HepG2 (cell line): ENCODE data around the gene SYNGR4. TPM values are rescaled to one million over a fixed set of nuclear protein-coding genes. Genes with fewer than 3 reads are reported as not detected.

Source experiments
- CREM ChIP-seq, 2 experiments: sonication (generic) in 1 of 2; formaldehyde crosslinking in 1 of 2; IDR thresholded peaks; 2 replicates each; pipeline versions ENCODE4 v1.4.0 to v1.6.1; 2016 to 2020; ENCODE audit warnings: antibody characterized with exemption in 1 of 2, mild to moderate bottlenecking in 1 of 2, missing genetic modification reagents in 1 of 2
- HCFC1 ChIP-seq: fragments of 150-350 bp; IDR thresholded peaks from 2 replicates; pipeline ENCODE4 v1.6.1; 2014; ENCODE audit warnings: low read depth, low read length
- HDAC2 ChIP-seq: sonication (generic); formaldehyde crosslinking; IDR thresholded peaks from 2 replicates; pipeline ENCODE4 v1.4.0; 2020; ENCODE audit warnings: missing genetic modification reagents
- KMT2A ChIP-seq: sonication (generic); formaldehyde crosslinking; IDR thresholded peaks from 2 replicates; pipeline ENCODE4 v1.4.0; 2020; ENCODE audit warnings: missing genetic modification reagents
- MIXL1 ChIP-seq: IDR thresholded peaks from 2 replicates; pipeline ENCODE4 v1.6.1; 2016
- NCOR1 ChIP-seq: fragments of 200-600 bp; sonication (generic); IDR thresholded peaks from 2 replicates; pipeline ENCODE4 v1.7.0; 2017; ENCODE audit warnings: antibody characterized with exemption, low read length, borderline replicate concordance
- NR2F2 ChIP-seq: IDR thresholded peaks from 2 replicates; pipeline ENCODE4 v1.6.1; 2012; ENCODE audit warnings: low read depth, inconsistent platforms, borderline replicate concordance
- NR3C1 ChIP-seq: sonication (generic); formaldehyde crosslinking; IDR thresholded peaks from 2 replicates; pipeline ENCODE4 v1.4.0; 2020; ENCODE audit warnings: missing genetic modification reagents
- SIN3A ChIP-seq: IDR thresholded peaks from 2 replicates; pipeline ENCODE4 v1.6.1; 2011; ENCODE audit warnings: low read depth, mild to moderate bottlenecking, control low read depth, low read length, borderline replicate concordance
- TAF1 ChIP-seq: sonication (generic); formaldehyde crosslinking; IDR thresholded peaks from 2 replicates; pipeline ENCODE4 v1.4.0; 2020; ENCODE audit warnings: missing genetic modification reagents
- TBP ChIP-seq: sonication (generic); formaldehyde crosslinking; IDR thresholded peaks from 2 replicates; pipeline ENCODE4 v1.5.0; 2020; ENCODE audit warnings: missing genetic modification reagents
- TP53 ChIP-seq: sonication (generic); formaldehyde crosslinking; conservative IDR thresholded peaks from 2 replicates; pipeline ENCODE4 v1.4.0; 2020; ENCODE audit warnings: missing genetic modification reagents
- ZBTB20 ChIP-seq: sonication (generic); formaldehyde crosslinking; IDR thresholded peaks from 2 replicates; pipeline ENCODE4 v1.8.1; 2023; ENCODE audit warnings: missing genetic modification reagents, low read depth, mild to moderate bottlenecking, borderline replicate concordance
- ZMAT3 ChIP-seq: sonication (generic); formaldehyde crosslinking; conservative IDR thresholded peaks from 2 replicates; pipeline ENCODE4 v1.7.0; 2021; ENCODE audit warnings: missing genetic modification reagents
- ZNF143 ChIP-seq: sonication (generic); formaldehyde crosslinking; IDR thresholded peaks from 2 replicates; pipeline ENCODE4 v1.4.0; 2020; ENCODE audit warnings: missing genetic modification reagents
- ZNF253 ChIP-seq: sonication (generic); formaldehyde crosslinking; IDR thresholded peaks from 2 replicates; pipeline ENCODE4 v1.8.0; 2022; ENCODE audit warnings: mild to moderate bottlenecking, missing genetic modification reagents, borderline replicate concordance
- ZNF292 ChIP-seq: sonication (generic); formaldehyde crosslinking; IDR thresholded peaks from 2 replicates; pipeline ENCODE4 v1.8.1; 2022; ENCODE audit warnings: mild to moderate bottlenecking, low read depth, missing genetic modification reagents, borderline replicate concordance
- ZNF367 ChIP-seq: sonication (generic); formaldehyde crosslinking; IDR thresholded peaks from 2 replicates; pipeline ENCODE4 v1.4.0; 2020; ENCODE audit warnings: missing genetic modification reagents, borderline replicate concordance
- ZNF652 ChIP-seq: IDR thresholded peaks from 2 replicates; pipeline ENCODE4 v1.6.1; 2016; ENCODE audit warnings: low read depth, borderline replicate concordance
- ZNF781 ChIP-seq: sonication (generic); formaldehyde crosslinking; IDR thresholded peaks from 2 replicates; pipeline ENCODE4 v1.5.1; 2020; ENCODE audit warnings: borderline replicate concordance, mild to moderate bottlenecking, missing genetic modification reagents; ENCODE audit errors: not compliant biosample characterization
- polyA plus RNA-seq, 8 experiments: library from polyadenylated mRNA; depleted of rRNA in 3 of 8; stranded (reverse) in 7 of 8; unstranded in 1 of 8; fragments of >200 nt; fragmentation: Illumina TruSeq in 4 of 8; extraction: Trizol in 4 of 8; gene quantifications; 2 replicates each; pipeline versions ENCODE4 v1.2.1 to v1.2.3, GENCODE V29; 2011 to 2016; ENCODE audit warnings: low read depth in 4 of 8, missing spikeins in 1 of 8, mixed read lengths in 1 of 8; ENCODE audit not compliant: insufficient read depth in 1 of 8
- total RNA-seq, 5 experiments: library from RNA; depleted of rRNA; stranded (reverse); fragments of >200 nt; fragmentation: Illumina TruSeq; extraction: Trizol; gene quantifications; 2 replicates each; pipeline ENCODE4 v1.2.3, GENCODE V29; 2016; ENCODE audit warnings: low read depth in 1 of 5
- TF ChIP-seq, protein P1 (sequence below): sonication (generic); formaldehyde crosslinking; IDR thresholded peaks from 2 replicates; pipeline ENCODE4 v1.4.0; 2020; ENCODE audit warnings: missing genetic modification reagents
- TF ChIP-seq, protein P2 (sequence below): sonication (generic); formaldehyde crosslinking; IDR thresholded peaks from 2 replicates; pipeline ENCODE4 v1.9.0; 2021; ENCODE audit warnings: missing genetic modification reagents, borderline replicate concordance
- TF ChIP-seq, protein P3 (sequence below): sonication (generic); formaldehyde crosslinking; IDR thresholded peaks from 2 replicates; pipeline ENCODE4 v1.9.0; 2022; ENCODE audit warnings: missing genetic modification reagents, mild to moderate bottlenecking, borderline replicate concordance

The SYNGR4 gene
- total and polyA plus RNA-seq, 2 of the 13 experiments (the other 11 are each of a cell fraction or from before 2014, with no cell fraction given): not detected

DNA sequence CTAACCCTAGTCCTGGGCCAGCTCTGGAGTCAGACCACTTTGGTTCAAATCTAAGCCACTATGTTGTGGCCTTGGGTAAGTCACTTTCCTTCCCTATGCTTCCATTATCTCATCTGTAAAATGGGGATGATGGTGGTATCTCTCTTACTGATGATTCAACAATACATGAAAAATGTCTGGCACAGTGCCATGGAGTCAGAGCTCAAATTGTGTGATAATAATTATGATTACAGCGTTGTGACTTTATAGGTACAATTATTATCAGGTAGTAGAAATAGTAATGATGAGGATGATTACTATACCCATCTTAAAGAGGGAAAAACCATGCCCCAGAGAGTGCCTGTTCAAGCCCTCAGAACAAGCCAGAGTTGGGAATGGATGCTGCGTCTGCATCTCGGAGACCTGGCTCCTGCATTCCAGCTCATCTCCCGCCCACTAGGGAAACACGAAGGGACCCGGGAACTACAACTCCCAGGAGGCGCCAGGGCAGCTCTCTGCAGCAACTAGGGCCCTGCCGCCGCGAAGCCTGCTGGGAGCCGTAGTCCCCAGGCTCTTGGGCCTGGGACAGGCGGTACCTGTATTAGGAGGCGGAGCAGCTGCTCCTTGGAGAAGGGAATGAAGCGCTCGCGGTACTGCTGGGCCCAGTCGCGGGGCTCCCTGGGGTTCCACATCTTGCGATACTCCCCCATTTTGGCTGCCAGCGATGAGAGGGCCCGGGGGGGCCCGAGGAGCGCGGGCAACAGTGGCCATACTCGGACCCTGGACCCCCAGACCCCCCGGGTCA lies 1.3 kb upstream of the SYNGR4 start (continued):
- TF ChIP-seq SIN3A: no peak
- TF ChIP-seq ZMAT3 (CRISPR knock-in tag): no peak
- TF ChIP-seq TP53: no peak
- TF ChIP-seq NR2F2: no peak
- TF ChIP-seq MIXL1 (CRISPR knock-in tag): 0 out of 2 replicates have a peak, but pooled peaks have one; percentile 19
- peak; percentile 99 for TF ChIP-seq HCFC1
- TF ChIP-seq ZNF292 (CRISPR knock-in tag): no peak
- TF ChIP-seq TAF1 (CRISPR knock-in tag): no peak
- TF ChIP-seq, protein P1, sequence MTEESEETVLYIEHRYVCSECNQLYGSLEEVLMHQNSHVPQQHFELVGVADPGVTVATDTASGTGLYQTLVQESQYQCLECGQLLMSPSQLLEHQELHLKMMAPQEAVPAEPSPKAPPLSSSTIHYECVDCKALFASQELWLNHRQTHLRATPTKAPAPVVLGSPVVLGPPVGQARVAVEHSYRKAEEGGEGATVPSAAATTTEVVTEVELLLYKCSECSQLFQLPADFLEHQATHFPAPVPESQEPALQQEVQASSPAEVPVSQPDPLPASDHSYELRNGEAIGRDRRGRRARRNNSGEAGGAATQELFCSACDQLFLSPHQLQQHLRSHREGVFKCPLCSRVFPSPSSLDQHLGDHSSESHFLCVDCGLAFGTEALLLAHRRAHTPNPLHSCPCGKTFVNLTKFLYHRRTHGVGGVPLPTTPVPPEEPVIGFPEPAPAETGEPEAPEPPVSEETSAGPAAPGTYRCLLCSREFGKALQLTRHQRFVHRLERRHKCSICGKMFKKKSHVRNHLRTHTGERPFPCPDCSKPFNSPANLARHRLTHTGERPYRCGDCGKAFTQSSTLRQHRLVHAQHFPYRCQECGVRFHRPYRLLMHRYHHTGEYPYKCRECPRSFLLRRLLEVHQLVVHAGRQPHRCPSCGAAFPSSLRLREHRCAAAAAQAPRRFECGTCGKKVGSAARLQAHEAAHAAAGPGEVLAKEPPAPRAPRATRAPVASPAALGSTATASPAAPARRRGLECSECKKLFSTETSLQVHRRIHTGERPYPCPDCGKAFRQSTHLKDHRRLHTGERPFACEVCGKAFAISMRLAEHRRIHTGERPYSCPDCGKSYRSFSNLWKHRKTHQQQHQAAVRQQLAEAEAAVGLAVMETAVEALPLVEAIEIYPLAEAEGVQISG: peak; percentile 59; the same call in 1 of the 2 replicates
- no peak for TF ChIP-seq NCOR1
- no peak for TF ChIP-seq ZBTB20 (CRISPR knock-in tag)
- TF ChIP-seq, protein P2, sequence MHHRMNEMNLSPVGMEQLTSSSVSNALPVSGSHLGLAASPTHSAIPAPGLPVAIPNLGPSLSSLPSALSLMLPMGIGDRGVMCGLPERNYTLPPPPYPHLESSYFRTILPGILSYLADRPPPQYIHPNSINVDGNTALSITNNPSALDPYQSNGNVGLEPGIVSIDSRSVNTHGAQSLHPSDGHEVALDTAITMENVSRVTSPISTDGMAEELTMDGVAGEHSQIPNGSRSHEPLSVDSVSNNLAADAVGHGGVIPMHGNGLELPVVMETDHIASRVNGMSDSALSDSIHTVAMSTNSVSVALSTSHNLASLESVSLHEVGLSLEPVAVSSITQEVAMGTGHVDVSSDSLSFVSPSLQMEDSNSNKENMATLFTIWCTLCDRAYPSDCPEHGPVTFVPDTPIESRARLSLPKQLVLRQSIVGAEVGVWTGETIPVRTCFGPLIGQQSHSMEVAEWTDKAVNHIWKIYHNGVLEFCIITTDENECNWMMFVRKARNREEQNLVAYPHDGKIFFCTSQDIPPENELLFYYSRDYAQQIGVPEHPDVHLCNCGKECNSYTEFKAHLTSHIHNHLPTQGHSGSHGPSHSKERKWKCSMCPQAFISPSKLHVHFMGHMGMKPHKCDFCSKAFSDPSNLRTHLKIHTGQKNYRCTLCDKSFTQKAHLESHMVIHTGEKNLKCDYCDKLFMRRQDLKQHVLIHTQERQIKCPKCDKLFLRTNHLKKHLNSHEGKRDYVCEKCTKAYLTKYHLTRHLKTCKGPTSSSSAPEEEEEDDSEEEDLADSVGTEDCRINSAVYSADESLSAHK: no peak
- no peak for TF ChIP-seq KMT2A (CRISPR knock-in tag)
- TF ChIP-seq ZNF781 (CRISPR knock-in tag): no peak
- TF ChIP-seq ZNF253 (CRISPR knock-in tag): no peak
- TF ChIP-seq ZNF367 (CRISPR knock-in tag): no peak
- TF ChIP-seq HDAC2 (CRISPR knock-in tag): peak; percentile 14; the same call in 1 of the 2 replicates
- TF ChIP-seq CREM (IDR thresholded peaks at IDR 0.05): peak; percentile 91
- TF ChIP-seq CREM (CRISPR knock-in tag; IDR thresholded peaks at IDR 0.05): no peak
- TF ChIP-seq NR3C1 (CRISPR knock-in tag): no peak
- TF ChIP-seq ZNF143 (CRISPR knock-in tag): peak; percentile 99
- TF ChIP-seq TBP: peak; percentile 57; the same call in 1 of the 2 replicates
- TF ChIP-seq ZNF652 (CRISPR knock-in tag): no peak
- TF ChIP-seq, protein P3, sequence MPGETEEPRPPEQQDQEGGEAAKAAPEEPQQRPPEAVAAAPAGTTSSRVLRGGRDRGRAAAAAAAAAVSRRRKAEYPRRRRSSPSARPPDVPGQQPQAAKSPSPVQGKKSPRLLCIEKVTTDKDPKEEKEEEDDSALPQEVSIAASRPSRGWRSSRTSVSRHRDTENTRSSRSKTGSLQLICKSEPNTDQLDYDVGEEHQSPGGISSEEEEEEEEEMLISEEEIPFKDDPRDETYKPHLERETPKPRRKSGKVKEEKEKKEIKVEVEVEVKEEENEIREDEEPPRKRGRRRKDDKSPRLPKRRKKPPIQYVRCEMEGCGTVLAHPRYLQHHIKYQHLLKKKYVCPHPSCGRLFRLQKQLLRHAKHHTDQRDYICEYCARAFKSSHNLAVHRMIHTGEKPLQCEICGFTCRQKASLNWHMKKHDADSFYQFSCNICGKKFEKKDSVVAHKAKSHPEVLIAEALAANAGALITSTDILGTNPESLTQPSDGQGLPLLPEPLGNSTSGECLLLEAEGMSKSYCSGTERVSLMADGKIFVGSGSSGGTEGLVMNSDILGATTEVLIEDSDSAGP: no peak
